Ascending aorta (tissue), 2 donors: ENCODE measurements around the gene PPP1R7. TPM values are rescaled to one million over a fixed set of nuclear protein-coding genes. Genes with fewer than 3 reads are reported as not detected.

ENCODE experiments used
- DNase-seq, 2 donors: peaks; one replicate each; pipeline ENCODE4 v3.0.0-alpha.2; 2019; ENCODE audit warnings: low spot score in 2 of 2
- H3K27ac ChIP-seq, 2 donors: fragments of 200-600 bp; sonication (generic); one replicate each; pipeline ENCODE4 v1.5.1; 2016 to 2017; ENCODE audit warnings: mild to moderate bottlenecking in 1 of 2
- H3K27me3 ChIP-seq: fragments of 200-600 bp; sonication (generic); one replicate; pipeline ENCODE4 v1.5.1; 2017
- H3K36me3 ChIP-seq, 2 donors: fragments of 200-600 bp; sonication (generic); one replicate each; pipeline ENCODE4 v1.5.1; 2016
- H3K4me1 ChIP-seq, 2 donors: fragments of 200-600 bp; sonication (generic); one replicate each; pipeline ENCODE4 v1.5.1; 2016 to 2017; ENCODE audit warnings: mild to moderate bottlenecking in 1 of 2
- H3K4me3 ChIP-seq, 2 donors: fragments of 200-600 bp; sonication (generic); one replicate each; pipeline ENCODE4 v1.5.1; 2016 to 2017; ENCODE audit warnings: mild to moderate bottlenecking in 1 of 2
- H3K9me3 ChIP-seq, 2 donors: fragments of 200-600 bp; sonication (generic); one replicate each; pipeline ENCODE4 v1.5.1; 2016
- intact Hi-C: fragments of 100-400 bp; cut with DNase I; formaldehyde crosslinking; loops from one replicate; pipeline ENCODE4 v1.15.1; 2023
- total RNA-seq: library from RNA; depleted of rRNA; stranded (reverse); fragments of >200 nt; gene quantifications from one replicate; pipeline ENCODE4 v1.1.0, GENCODE V29; 2016
- TF ChIP-seq, protein P1 (sequence below), 3 experiments: fragments of 200-600 bp in 2 of 3; fragments of 450-650 bp in 1 of 3; sonication (generic) in 2 of 3; IDR thresholded peaks; one replicate each; pipeline ENCODE4 v1.5.1; 2016 to 2019; ENCODE audit warnings: antibody characterized with exemption in 3 of 3, mild to moderate bottlenecking in 1 of 3, moderate library complexity in 1 of 3

PPP1R7 gene
- total RNA-seq, 1 donor from 2014 or later: 4.2 TPM

DNA sequence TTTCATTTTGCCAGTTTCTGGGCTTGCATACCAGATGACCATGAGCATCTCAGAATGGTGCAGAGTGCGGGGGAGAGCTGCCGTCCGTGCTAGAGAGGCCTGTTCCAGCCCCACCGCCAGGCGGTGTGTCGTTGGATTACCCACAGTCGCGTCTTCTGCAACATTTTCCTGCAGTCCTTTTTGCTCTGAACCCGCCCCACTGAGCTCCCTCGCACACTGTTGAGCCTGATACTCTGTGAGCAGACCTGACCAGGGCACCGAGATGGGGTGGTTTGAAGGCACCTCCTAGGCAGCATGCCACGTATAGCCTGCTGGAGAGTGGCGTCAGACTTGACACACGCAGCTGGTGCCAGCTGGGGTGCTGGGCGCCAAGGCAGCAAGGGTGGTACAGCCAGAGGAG is 18.1 kb downstream of the PPP1R7 start:
- no peak for DNase-seq
- intact Hi-C loops: no loop called here

DNA sequence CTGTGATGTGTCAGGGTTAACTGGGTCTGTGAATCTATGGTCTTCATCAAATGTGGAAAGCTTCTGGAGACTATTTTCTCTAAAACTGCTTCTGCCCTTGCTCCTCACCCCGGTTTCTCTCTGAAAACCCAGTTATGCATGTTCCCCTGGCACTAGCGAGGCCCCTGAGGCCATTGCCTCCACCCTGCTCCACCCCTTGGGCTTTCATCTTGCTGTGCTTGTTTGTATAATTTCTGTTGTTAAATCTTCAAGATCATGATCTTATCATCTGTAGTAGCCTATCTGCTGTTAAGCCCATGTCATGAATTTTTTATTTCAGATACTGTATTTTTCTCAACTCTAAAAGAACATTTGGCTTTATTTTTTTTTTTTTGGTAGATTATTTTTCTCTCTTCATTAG is 23.3 kb downstream of the PPP1R7 start:
- intact Hi-C loops: no loop called here
- H3K27me3 ChIP-seq: no peaks in the 10 kb centered on the region

More for the DNA sequence above, 18.1 kb downstream of the PPP1R7 start:
- Histone ChIP-seq H3K4me3 (no peak overlapping the region), H3K27me3 (no peaks in the 10 kb centered on the region), H3K36me3 (peaks cover 74 to 88% of the 10 kb centered on the region in 2 donors), H3K27ac (no peak overlapping the region), H3K9me3 (peaks cover 0 to 13% of the 10 kb centered on the region in 2 donors), H3K4me1 (no peaks in the 10 kb centered on the region)
- TF ChIP-seq, protein P1, sequence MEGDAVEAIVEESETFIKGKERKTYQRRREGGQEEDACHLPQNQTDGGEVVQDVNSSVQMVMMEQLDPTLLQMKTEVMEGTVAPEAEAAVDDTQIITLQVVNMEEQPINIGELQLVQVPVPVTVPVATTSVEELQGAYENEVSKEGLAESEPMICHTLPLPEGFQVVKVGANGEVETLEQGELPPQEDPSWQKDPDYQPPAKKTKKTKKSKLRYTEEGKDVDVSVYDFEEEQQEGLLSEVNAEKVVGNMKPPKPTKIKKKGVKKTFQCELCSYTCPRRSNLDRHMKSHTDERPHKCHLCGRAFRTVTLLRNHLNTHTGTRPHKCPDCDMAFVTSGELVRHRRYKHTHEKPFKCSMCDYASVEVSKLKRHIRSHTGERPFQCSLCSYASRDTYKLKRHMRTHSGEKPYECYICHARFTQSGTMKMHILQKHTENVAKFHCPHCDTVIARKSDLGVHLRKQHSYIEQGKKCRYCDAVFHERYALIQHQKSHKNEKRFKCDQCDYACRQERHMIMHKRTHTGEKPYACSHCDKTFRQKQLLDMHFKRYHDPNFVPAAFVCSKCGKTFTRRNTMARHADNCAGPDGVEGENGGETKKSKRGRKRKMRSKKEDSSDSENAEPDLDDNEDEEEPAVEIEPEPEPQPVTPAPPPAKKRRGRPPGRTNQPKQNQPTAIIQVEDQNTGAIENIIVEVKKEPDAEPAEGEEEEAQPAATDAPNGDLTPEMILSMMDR (IDR thresholded peaks at IDR 0.05): no peak

GRCh38 chr2:241177526-241178334 is 27.5 kb downstream of the PPP1R7 start:
- Histone ChIP-seq H3K36me3 (peaks cover 17 to 63% of the 10 kb centered on the region in 2 donors), H3K4me1 (no peaks in the 10 kb centered on the region), H3K4me3 (no peak overlapping the region), H3K27me3 (no peaks in the 10 kb centered on the region), H3K9me3 (no peaks in the 10 kb centered on the region), H3K27ac (no peak overlapping the region)
- TF ChIP-seq, protein P1 (IDR thresholded peaks at IDR 0.05): no peak
- no peak for DNase-seq
- intact Hi-C loops: no loop called here

More for the DNA sequence above, 23.3 kb downstream of the PPP1R7 start:
- Histone ChIP-seq H3K4me1 (no peaks in the 10 kb centered on the region), H3K4me3 (no peak overlapping the region), H3K9me3 (peaks cover 0 to 13% of the 10 kb centered on the region in 2 donors), H3K27ac (no peak overlapping the region), H3K36me3 (peaks cover 38 to 76% of the 10 kb centered on the region in 2 donors)
- DNase-seq: no peak
- TF ChIP-seq, protein P1 (IDR thresholded peaks at IDR 0.05): no peak

- no peak overlapping the region for H3K4me3 ChIP-seq
- H3K27me3 ChIP-seq: no peaks in the 10 kb centered on the region
- no peaks in the 10 kb centered on the region for H3K4me1 ChIP-seq
- no peak overlapping the region for H3K27ac ChIP-seq
- intact Hi-C loops: no loop called here
- H3K9me3 ChIP-seq: no peaks in the 10 kb centered on the region
- peaks cover 24 to 67% of the 10 kb centered on the region in 2 donors for H3K36me3 ChIP-seq
- TF ChIP-seq, protein P1 (IDR thresholded peaks at IDR 0.05): no peak
- no peak for DNase-seq
Measured at GRCh38 chr2:241178961-241179360, 28.7 kb downstream of the PPP1R7 start.

- intact Hi-C loops: no loop called here
- Histone ChIP-seq H3K9me3 (no peaks in the 10 kb centered on the region), H3K27ac (no peak overlapping the region), H3K4me1 (no peaks in the 10 kb centered on the region), H3K27me3 (no peaks in the 10 kb centered on the region), H3K4me3 (no peak overlapping the region), H3K36me3 (peaks cover 24 to 63% of the 10 kb centered on the region in 2 donors)
- DNase-seq: no peak
- TF ChIP-seq, protein P1 (IDR thresholded peaks at IDR 0.05): no peak
Measured at GRCh38 chr2:241179899-241180298, 29.6 kb downstream of the PPP1R7 start.
